H9 (cell line): Measurements from ENCODE around the gene TMPRSS6. TPM values are rescaled to one million over a fixed set of nuclear protein-coding genes. Genes with fewer than 3 reads are reported as not detected.

Source experiments
- DNase-seq: peaks from one replicate; pipeline ENCODE4 v3.0.0-alpha.2; 2017
- H2AFZ ChIP-seq: one replicate; pipeline ENCODE4 v1.6.1; 2013; ENCODE audit warnings: mild to moderate bottlenecking, low read length, control low read depth, moderate library complexity
- H2AK5ac ChIP-seq: 2 replicates; pipeline ENCODE4 v1.6.1; 2013; ENCODE audit warnings: low read length, control low read depth, mixed read lengths; ENCODE audit not compliant: insufficient read length
- H2BK120ac ChIP-seq: one replicate; pipeline ENCODE4 v1.6.1; 2013; ENCODE audit warnings: low read depth, mild to moderate bottlenecking, low read length, control low read depth, inconsistent platforms; ENCODE audit not compliant: poor library complexity, severe bottlenecking
- H2BK12ac ChIP-seq: 2 replicates; pipeline ENCODE4 v1.6.1; 2013; ENCODE audit warnings: low read length, control low read depth, mixed read lengths, low read depth; ENCODE audit not compliant: insufficient read length
- H2BK15ac ChIP-seq: 2 replicates; pipeline ENCODE4 v1.6.1; 2013; ENCODE audit warnings: low read depth, low read length, control low read depth
- H2BK20ac ChIP-seq: one replicate; pipeline ENCODE4 v1.6.1; 2013; ENCODE audit warnings: low read depth, mild to moderate bottlenecking, low read length, control low read depth, inconsistent platforms; ENCODE audit not compliant: poor library complexity, severe bottlenecking
- H2BK5ac ChIP-seq: 2 replicates; pipeline ENCODE4 v1.6.1; 2013; ENCODE audit warnings: low read length, control low read depth, mixed read lengths; ENCODE audit not compliant: insufficient read length
- H3K14ac ChIP-seq: 2 replicates; pipeline ENCODE4 v1.6.1; 2013; ENCODE audit warnings: low read length, control low read depth; ENCODE audit not compliant: insufficient read depth
- H3K18ac ChIP-seq: 2 replicates; pipeline ENCODE4 v1.6.1; 2013; ENCODE audit warnings: low read depth, mild to moderate bottlenecking, mixed read lengths, low read length, control low read depth; ENCODE audit not compliant: insufficient read length
- H3K23ac ChIP-seq: 2 replicates; pipeline ENCODE4 v1.6.1; 2013; ENCODE audit warnings: low read length, control low read depth, mixed read lengths, low read depth; ENCODE audit not compliant: insufficient read length
- H3K23me2 ChIP-seq: 2 replicates; pipeline ENCODE4 v1.6.1; 2013; ENCODE audit warnings: low read depth, mild to moderate bottlenecking, mixed read lengths, low read length, control low read depth; ENCODE audit not compliant: insufficient read length, poor library complexity, severe bottlenecking
- H3K27ac ChIP-seq: 2 replicates; pipeline ENCODE4 v1.5.1; 2013; ENCODE audit warnings: low read length, control low read depth, mixed read lengths, low read depth; ENCODE audit not compliant: insufficient read length
- H3K27me3 ChIP-seq: 2 replicates; pipeline ENCODE4 v1.6.1; 2013; ENCODE audit warnings: low read length, control low read depth, inconsistent platforms; ENCODE audit not compliant: insufficient read depth
- H3K4ac ChIP-seq: 2 replicates; pipeline ENCODE4 v1.6.1; 2013; ENCODE audit warnings: low read depth, mild to moderate bottlenecking, control low read depth, inconsistent platforms, low read length, moderate library complexity
- H3K4me1 ChIP-seq: 2 replicates; pipeline ENCODE4 v1.6.1; 2013; ENCODE audit warnings: low read length, control low read depth, inconsistent platforms; ENCODE audit not compliant: insufficient read depth
- H3K4me2 ChIP-seq: 2 replicates; pipeline ENCODE4 v1.6.1; 2013; ENCODE audit warnings: low read length, control low read depth, mixed read lengths; ENCODE audit not compliant: insufficient read length, insufficient read depth
- H3K56ac ChIP-seq: 2 replicates; pipeline ENCODE4 v1.6.1; 2013; ENCODE audit warnings: low read depth, mild to moderate bottlenecking, mixed read lengths, low read length, control low read depth; ENCODE audit not compliant: insufficient read length
- H3K79me1 ChIP-seq: 2 replicates; pipeline ENCODE4 v1.6.1; 2013; ENCODE audit warnings: low read depth, mild to moderate bottlenecking, moderate library complexity, low read length, control low read depth, inconsistent platforms; ENCODE audit not compliant: insufficient read depth, poor library complexity, severe bottlenecking
- H3K79me2 ChIP-seq: 2 replicates; pipeline ENCODE4 v1.6.1; 2013; ENCODE audit warnings: low read length, control low read depth, inconsistent platforms; ENCODE audit not compliant: insufficient read depth
- H3K9ac ChIP-seq: 2 replicates; pipeline ENCODE4 v1.6.1; 2013; ENCODE audit warnings: low read length, control low read depth, mixed read lengths; ENCODE audit not compliant: insufficient read length; ENCODE audit errors: extremely low read depth
- H3K9me3 ChIP-seq: one replicate; pipeline ENCODE4 v1.6.1; 2013; ENCODE audit warnings: low read depth, low read length, inconsistent platforms; ENCODE audit not compliant: control insufficient read depth
- H3T11ph ChIP-seq: one replicate; pipeline ENCODE4 v1.6.1; 2013; ENCODE audit warnings: mild to moderate bottlenecking, low read length, control low read depth, inconsistent platforms
- H4K20me1 ChIP-seq: one replicate; pipeline ENCODE4 v1.6.1; 2013; ENCODE audit not compliant: control insufficient read depth, insufficient read length, insufficient read depth
- H4K5ac ChIP-seq: 2 replicates; pipeline ENCODE4 v1.6.1; 2013; ENCODE audit warnings: low read depth, mild to moderate bottlenecking, mixed read lengths, low read length, control low read depth; ENCODE audit not compliant: insufficient read length
- H4K8ac ChIP-seq: replicated peaks from 2 replicates; pipeline ENCODE4 v1.6.1; 2013; ENCODE audit warnings: low read length, control low read depth, mixed read lengths, low read depth; ENCODE audit not compliant: insufficient read length
- H4K91ac ChIP-seq: 2 replicates; pipeline ENCODE4 v1.6.1; 2013; ENCODE audit warnings: low read depth, mild to moderate bottlenecking, moderate library complexity, mixed read lengths, low read length, control low read depth; ENCODE audit not compliant: insufficient read length
- H3K27ac Mint-ChIP-seq, 3 experiments: 2 replicates in 2 of 3; 3 replicates in 1 of 3; pipeline ENCODE4 v1.8.0; 2020 to 2021; ENCODE audit warnings: mixed read lengths in 3 of 3, mild to moderate bottlenecking in 1 of 3, moderate library complexity in 1 of 3
- H3K27me3 Mint-ChIP-seq: 2 replicates; pipeline ENCODE4 v1.8.0; 2021; ENCODE audit warnings: low read depth, mild to moderate bottlenecking, moderate library complexity, mixed read lengths
- H3K36me3 Mint-ChIP-seq, 3 experiments: 2 replicates in 2 of 3; 3 replicates in 1 of 3; pipeline ENCODE4 v1.8.0; 2020 to 2021; ENCODE audit warnings: low read depth in 3 of 3, mixed read lengths in 3 of 3; ENCODE audit not compliant: insufficient read depth in 1 of 3
- H3K4me1 Mint-ChIP-seq, 2 experiments: 2 replicates each; pipeline ENCODE4 v1.8.0; 2020; ENCODE audit warnings: mixed read lengths in 2 of 2
- H3K4me3 Mint-ChIP-seq, 2 experiments: 2 replicates in 1 of 2; 3 replicates in 1 of 2; pipeline ENCODE4 v1.8.0; 2020 to 2021; ENCODE audit warnings: mild to moderate bottlenecking in 2 of 2, mixed read lengths in 2 of 2, moderate library complexity in 1 of 2
- H3K9me3 Mint-ChIP-seq, 2 experiments: 2 replicates in 1 of 2; 3 replicates in 1 of 2; pipeline ENCODE4 v1.8.0; 2020; ENCODE audit warnings: mild to moderate bottlenecking in 2 of 2, mixed read lengths in 2 of 2, moderate library complexity in 1 of 2
- CTCF ChIP-seq: fragments of 200-600 bp; sonication (generic); conservative IDR thresholded peaks from 3 replicates; pipeline ENCODE4 v1.8.0; 2021; ENCODE audit warnings: antibody characterized with exemption, mild to moderate bottlenecking
- WGBS: extraction: QIAGEN DNeasy Blood & Tissue Kit; methylation state at CpG from one replicate; pipeline ENCODE4 v1.1.7; 2013; ENCODE audit warnings: missing lambda C conversion rate, low lambda C conversion rate, mixed read lengths; ENCODE audit not compliant: insufficient read length; ENCODE audit errors: extremely low coverage; 5-methylcytosine and 5-hydroxymethylcytosine counted together
- total RNA-seq: library from RNA; stranded (reverse); gene quantifications from 2 replicates; pipeline ENCODE4 v1.2.1, GENCODE V29; 2021

Gene TMPRSS6
- total RNA-seq, 1 experiment from 2014 or later = not detected

- peaks cover 5% of the 10 kb centered on the region for H3K23me2 ChIP-seq
- H3K14ac ChIP-seq = no peak overlapping the region
- DNase-seq = no peak
- H4K91ac ChIP-seq = no peak overlapping the region
- no CpG with 5 or more reads among the region's 20 CpGs for WGBS
- H3K9me3 ChIP-seq = no peaks in the 10 kb centered on the region
- H3K4ac ChIP-seq = no peak overlapping the region
- no peak overlapping the region for H2BK15ac ChIP-seq
- H3K27me3 Mint-ChIP-seq = peaks cover 12% of the 10 kb centered on the region
- peaks cover 4 to 12% of the 10 kb centered on the region in 2 experiments for H3K4me1 Mint-ChIP-seq
- H3K9ac ChIP-seq = no peak overlapping the region
- no peak overlapping the region for H3K18ac ChIP-seq
- no peak overlapping the region for H3K27ac ChIP-seq
- no peak overlapping the region for H3K23ac ChIP-seq
- no peak overlapping the region for H3K56ac ChIP-seq
- H4K20me1 ChIP-seq = no peaks in the 10 kb centered on the region
- H3K4me1 ChIP-seq = no peaks in the 10 kb centered on the region
- H4K5ac ChIP-seq = no peak overlapping the region
- H3T11ph ChIP-seq = no peak overlapping the region
- H3K36me3 Mint-ChIP-seq = peaks cover 7 to 39% (median 16%) of the 10 kb centered on the region in 3 experiments; a peak in 6 of 7 replicates
- no peak overlapping the region for H2BK5ac ChIP-seq
- no peak for TF ChIP-seq CTCF
- H3K9me3 Mint-ChIP-seq = no peaks in the 10 kb centered on the region; a peak in 1 of 5 replicates
- H2BK20ac ChIP-seq = no peak overlapping the region
- H3K4me2 ChIP-seq = no peak overlapping the region
- H3K79me2 ChIP-seq = no peaks in the 10 kb centered on the region
- no peaks in the 10 kb centered on the region for H3K27me3 ChIP-seq
- H3K79me1 ChIP-seq = no peaks in the 10 kb centered on the region
- H3K4me3 Mint-ChIP-seq = no peak overlapping the region
- H2AK5ac ChIP-seq = no peak overlapping the region
- no peak overlapping the region for H4K8ac ChIP-seq
- no peak overlapping the region for H2BK120ac ChIP-seq
- no peak overlapping the region for H3K27ac Mint-ChIP-seq
- H2AFZ ChIP-seq = no peak overlapping the region
- no peak overlapping the region for H2BK12ac ChIP-seq
Observed at GRCh38 chr22:37054600-37055365, 54.7 kb downstream of the TMPRSS6 start.
